HFFc6 (cell line): ENCODE data around the gene AMTN. TPM values are rescaled to one million over a fixed set of nuclear protein-coding genes. Genes with fewer than 3 reads are reported as not detected.

ENCODE experiments used
- DNase-seq: peaks from one replicate; pipeline ENCODE4 v3.0.0-alpha.2; 2018
- H3K27ac Mint-ChIP-seq: 2 replicates; pipeline ENCODE4 v1.8.0; 2020; ENCODE audit warnings: mild to moderate bottlenecking, mixed read lengths
- H3K27me3 Mint-ChIP-seq: 2 replicates; pipeline ENCODE4 v1.8.0; 2021; ENCODE audit warnings: mild to moderate bottlenecking, moderate library complexity, mixed read lengths; ENCODE audit not compliant: insufficient read depth
- H3K36me3 Mint-ChIP-seq: 2 replicates; pipeline ENCODE4 v1.8.0; 2021; ENCODE audit warnings: low read depth, mixed read lengths
- H3K4me1 Mint-ChIP-seq: 2 replicates; pipeline ENCODE4 v1.8.0; 2020; ENCODE audit warnings: low read depth, mixed read lengths
- H3K4me3 Mint-ChIP-seq: 2 replicates; pipeline ENCODE4 v1.8.0; 2020; ENCODE audit warnings: mild to moderate bottlenecking, moderate library complexity, mixed read lengths
- H3K9me3 Mint-ChIP-seq: 2 replicates; pipeline ENCODE4 v1.8.0; 2020; ENCODE audit warnings: mild to moderate bottlenecking, mixed read lengths
- CTCF ChIP-seq: fragments of 200-600 bp; sonication (generic); IDR thresholded peaks from 2 replicates; pipeline ENCODE4 v1.5.0; 2021; ENCODE audit warnings: antibody characterized with exemption, mild to moderate bottlenecking
- total RNA-seq, 6 experiments: library from RNA; stranded (reverse); fragmentation: NEBNext Ultra II Directional; extraction: Animal tissue kit (Norgen Biotek cat#: 25700); gene quantifications; 2 replicates in 1 of 6; 3 replicates in 5 of 6; pipeline ENCODE4 v1.2.3, GENCODE V29; 2021

The AMTN gene
- total RNA-seq, 6 experiments from 2014 or later: not detected

DNA sequence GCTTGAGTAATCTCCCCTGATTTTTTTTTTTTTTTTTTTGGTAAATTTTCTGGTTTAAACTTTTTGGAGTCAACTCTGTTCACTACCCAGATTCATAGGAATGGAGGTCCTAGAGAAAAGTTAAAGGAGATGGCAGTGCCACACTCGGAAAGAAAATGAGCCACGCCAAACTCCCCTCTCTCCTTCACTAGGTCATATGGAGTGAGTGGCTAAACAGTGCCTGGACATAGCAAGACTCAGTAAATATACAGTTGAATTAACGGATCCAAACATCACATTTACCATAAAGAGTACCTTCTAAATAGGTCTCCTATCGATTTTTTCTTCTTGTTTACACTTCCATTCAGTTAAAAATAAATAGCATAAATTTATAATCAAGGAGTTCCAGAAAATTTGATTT, 13.6 kb upstream of the AMTN start:
- Mint-ChIP-seq H3K27ac (no peak overlapping the region), H3K4me3 (no peak overlapping the region), H3K9me3 (no peaks in the 10 kb centered on the region), H3K4me1 (no peaks in the 10 kb centered on the region), H3K27me3 (no peaks in the 10 kb centered on the region), H3K36me3 (no peaks in the 10 kb centered on the region)
- TF ChIP-seq CTCF: no peak
- DNase-seq: no peak

GRCh38 chr4:70505151-70505748, 13.1 kb upstream of the AMTN start:
- DNase-seq: peak; percentile 23
- Mint-ChIP-seq H3K9me3 (no peaks in the 10 kb centered on the region), H3K4me1 (no peaks in the 10 kb centered on the region), H3K27ac (no peak overlapping the region), H3K4me3 (no peak overlapping the region), H3K36me3 (no peaks in the 10 kb centered on the region), H3K27me3 (no peaks in the 10 kb centered on the region)
- peak; percentile 95 for TF ChIP-seq CTCF

DNA sequence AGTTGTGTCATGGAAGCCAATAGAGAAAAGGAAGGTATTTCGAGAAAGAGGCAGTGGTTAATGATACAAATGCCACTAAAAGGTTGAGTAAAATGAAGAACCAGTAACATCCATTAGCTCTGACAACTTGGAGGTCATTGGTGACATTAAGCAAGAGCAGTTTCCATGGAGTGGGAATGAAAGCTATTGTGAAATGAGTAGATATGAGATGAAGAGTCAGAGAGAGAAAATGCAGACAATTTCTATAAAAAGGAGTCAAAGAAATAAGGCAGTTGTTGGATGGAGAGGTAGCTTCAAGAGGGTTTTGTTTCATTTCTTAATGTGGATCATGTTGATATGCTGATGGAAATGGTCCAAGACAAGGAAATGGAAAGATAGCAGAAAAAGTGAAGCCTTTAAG, 9.6 kb upstream of the AMTN start:
- no peak for DNase-seq
- no peak for TF ChIP-seq CTCF
- H3K4me3 Mint-ChIP-seq: no peak overlapping the region
- H3K36me3 Mint-ChIP-seq: no peaks in the 10 kb centered on the region
- H3K9me3 Mint-ChIP-seq: no peaks in the 10 kb centered on the region
- H3K27ac Mint-ChIP-seq: no peak overlapping the region
- H3K27me3 Mint-ChIP-seq: no peaks in the 10 kb centered on the region
- H3K4me1 Mint-ChIP-seq: no peaks in the 10 kb centered on the region

- no peak overlapping the region for H3K4me3 Mint-ChIP-seq
- H3K36me3 Mint-ChIP-seq: no peaks in the 10 kb centered on the region
- no peaks in the 10 kb centered on the region for H3K27me3 Mint-ChIP-seq
- TF ChIP-seq CTCF: no peak
- no peaks in the 10 kb centered on the region for H3K9me3 Mint-ChIP-seq
- no peaks in the 10 kb centered on the region for H3K4me1 Mint-ChIP-seq
- DNase-seq: no peak
- H3K27ac Mint-ChIP-seq: no peak overlapping the region
These were observed 7.0 kb upstream of the AMTN start for GRCh38 chr4:70511365-70511764.

- no peak for TF ChIP-seq CTCF
- Mint-ChIP-seq H3K9me3 (no peaks in the 10 kb centered on the region), H3K36me3 (no peaks in the 10 kb centered on the region), H3K4me3 (no peak overlapping the region), H3K4me1 (no peaks in the 10 kb centered on the region), H3K27ac (no peak overlapping the region), H3K27me3 (no peaks in the 10 kb centered on the region)
- no peak for DNase-seq
These were observed 2.8 kb upstream of the AMTN start for GRCh38 chr4:70515367-70516250.
